Measurements from ENCODE around the gene RNFT2. TPM values are rescaled to one million over a fixed set of nuclear protein-coding genes. Genes with fewer than 3 reads are reported as not detected.

Gene RNFT2
- total RNA-seq, 1 donor from 2014 or later, result 1.0 TPM

GRCh38 chr12:116839287-116839830 is 101.2 kb downstream of the RNFT2 start:
- Histone ChIP-seq H3K27me3 (ENCODE audit: control insufficient read depth in 3 of 3, insufficient read depth in 3 of 3, low read length in 3 of 3) (no peaks in the 10 kb centered on the region), H3K4me1 (ENCODE audit: control insufficient read depth in 3 of 3, insufficient read depth in 3 of 3, low read length in 3 of 3) (no peaks in the 10 kb centered on the region), H3K9me3 (ENCODE audit: control insufficient read depth in 3 of 3, low read length in 3 of 3) (no peaks in the 10 kb centered on the region), H3K27ac (ENCODE audit: low read depth, low read length) (no peak overlapping the region), H3K9ac (ENCODE audit: low read depth in 1 of 3, low read length in 3 of 3) (no peak overlapping the region), H3K36me3 (ENCODE audit: control insufficient read depth in 3 of 3, insufficient read depth in 3 of 3, low read length in 3 of 3) (no peaks in the 10 kb centered on the region), H3K4me3 (ENCODE audit: low read length in 3 of 3) (no peak overlapping the region)

GRCh38 chr12:116843085-116843484 is 105.0 kb downstream of the RNFT2 start:
- H3K4me3 ChIP-seq (ENCODE audit: low read length in 3 of 3), result no peak overlapping the region
- no peak overlapping the region for H3K27ac ChIP-seq (ENCODE audit: low read depth, low read length)
- H3K9me3 ChIP-seq (ENCODE audit: control insufficient read depth in 3 of 3, low read length in 3 of 3), result no peaks in the 10 kb centered on the region
- H3K36me3 ChIP-seq (ENCODE audit: control insufficient read depth in 3 of 3, insufficient read depth in 3 of 3, low read length in 3 of 3), result no peaks in the 10 kb centered on the region
- no peak overlapping the region for H3K9ac ChIP-seq (ENCODE audit: low read depth in 1 of 3, low read length in 3 of 3)
- H3K4me1 ChIP-seq (ENCODE audit: control insufficient read depth in 3 of 3, insufficient read depth in 3 of 3, low read length in 3 of 3), result no peaks in the 10 kb centered on the region
- no peaks in the 10 kb centered on the region for H3K27me3 ChIP-seq (ENCODE audit: control insufficient read depth in 3 of 3, insufficient read depth in 3 of 3, low read length in 3 of 3)

- H3K9me3 ChIP-seq (ENCODE audit: control insufficient read depth in 3 of 3, low read length in 3 of 3), result no peaks in the 10 kb centered on the region
- no peak overlapping the region for H3K27ac ChIP-seq (ENCODE audit: low read depth, low read length)
- H3K27me3 ChIP-seq (ENCODE audit: control insufficient read depth in 3 of 3, insufficient read depth in 3 of 3, low read length in 3 of 3), result peaks cover 0 to 14% (median 8%) of the 10 kb centered on the region in 3 donors
- no peaks in the 10 kb centered on the region for H3K4me1 ChIP-seq (ENCODE audit: control insufficient read depth in 3 of 3, insufficient read depth in 3 of 3, low read length in 3 of 3)
- H3K4me3 ChIP-seq (ENCODE audit: low read length in 3 of 3), result no peak overlapping the region
- H3K36me3 ChIP-seq (ENCODE audit: control insufficient read depth in 3 of 3, insufficient read depth in 3 of 3, low read length in 3 of 3), result no peaks in the 10 kb centered on the region
- no peak overlapping the region for H3K9ac ChIP-seq (ENCODE audit: low read depth in 1 of 3, low read length in 3 of 3)
Observed at GRCh38 chr12:116849216-116849615, 111.1 kb downstream of the RNFT2 start.

- H3K27me3 ChIP-seq (ENCODE audit: control insufficient read depth in 3 of 3, insufficient read depth in 3 of 3, low read length in 3 of 3), result peaks cover 14 to 22% (median 14%) of the 10 kb centered on the region in 3 donors
Observed at GRCh38 chr12:116852303-116852702, 114.2 kb downstream of the RNFT2 start.

GRCh38 chr12:116853507-116853906 is 115.4 kb downstream of the RNFT2 start:
- Histone ChIP-seq H3K27me3 (ENCODE audit: control insufficient read depth in 3 of 3, insufficient read depth in 3 of 3, low read length in 3 of 3) (peaks cover 14 to 28% (median 19%) of the 10 kb centered on the region in 3 donors), H3K9me3 (ENCODE audit: control insufficient read depth in 3 of 3, low read length in 3 of 3) (no peaks in the 10 kb centered on the region), H3K27ac (ENCODE audit: low read depth, low read length) (no peak overlapping the region), H3K36me3 (ENCODE audit: control insufficient read depth in 3 of 3, insufficient read depth in 3 of 3, low read length in 3 of 3) (no peaks in the 10 kb centered on the region), H3K9ac (ENCODE audit: low read depth in 1 of 3, low read length in 3 of 3) (no peak overlapping the region), H3K4me3 (ENCODE audit: low read length in 3 of 3) (no peak overlapping the region), H3K4me1 (ENCODE audit: control insufficient read depth in 3 of 3, insufficient read depth in 3 of 3, low read length in 3 of 3) (no peaks in the 10 kb centered on the region)

More at GRCh38 chr12:116852303-116852702, 114.2 kb downstream of the RNFT2 start:
- Histone ChIP-seq H3K36me3 (ENCODE audit: control insufficient read depth in 3 of 3, insufficient read depth in 3 of 3, low read length in 3 of 3) (no peaks in the 10 kb centered on the region), H3K4me3 (ENCODE audit: low read length in 3 of 3) (no peak overlapping the region), H3K4me1 (ENCODE audit: control insufficient read depth in 3 of 3, insufficient read depth in 3 of 3, low read length in 3 of 3) (no peaks in the 10 kb centered on the region), H3K9me3 (ENCODE audit: control insufficient read depth in 3 of 3, low read length in 3 of 3) (no peaks in the 10 kb centered on the region), H3K9ac (ENCODE audit: low read depth in 1 of 3, low read length in 3 of 3) (no peak overlapping the region), H3K27ac (ENCODE audit: low read depth, low read length) (no peak overlapping the region)

- Histone ChIP-seq H3K36me3 (ENCODE audit: control insufficient read depth in 3 of 3, insufficient read depth in 3 of 3, low read length in 3 of 3) (no peaks in the 10 kb centered on the region), H3K9ac (ENCODE audit: low read depth in 1 of 3, low read length in 3 of 3) (no peak overlapping the region), H3K27ac (ENCODE audit: low read depth, low read length) (no peak overlapping the region), H3K4me3 (ENCODE audit: low read length in 3 of 3) (no peak overlapping the region), H3K27me3 (ENCODE audit: control insufficient read depth in 3 of 3, insufficient read depth in 3 of 3, low read length in 3 of 3) (peaks cover 14 to 34% (median 24%) of the 10 kb centered on the region in 3 donors), H3K9me3 (ENCODE audit: control insufficient read depth in 3 of 3, low read length in 3 of 3) (no peaks in the 10 kb centered on the region), H3K4me1 (ENCODE audit: control insufficient read depth in 3 of 3, insufficient read depth in 3 of 3, low read length in 3 of 3) (no peaks in the 10 kb centered on the region)
Observed at GRCh38 chr12:116855744-116856470, 117.8 kb downstream of the RNFT2 start.

GRCh38 chr12:116856729-116857128 is 118.6 kb downstream of the RNFT2 start:
- no peaks in the 10 kb centered on the region for H3K36me3 ChIP-seq (ENCODE audit: control insufficient read depth in 3 of 3, insufficient read depth in 3 of 3, low read length in 3 of 3)
- peaks cover 0 to 5% (median 0%) of the 10 kb centered on the region in 3 donors for H3K4me1 ChIP-seq (ENCODE audit: control insufficient read depth in 3 of 3, insufficient read depth in 3 of 3, low read length in 3 of 3)
- H3K9ac ChIP-seq (ENCODE audit: low read depth in 1 of 3, low read length in 3 of 3), result no peak overlapping the region
- no peak overlapping the region for H3K27ac ChIP-seq (ENCODE audit: low read depth, low read length)
- peaks cover 13 to 34% (median 24%) of the 10 kb centered on the region in 3 donors for H3K27me3 ChIP-seq (ENCODE audit: control insufficient read depth in 3 of 3, insufficient read depth in 3 of 3, low read length in 3 of 3)
- H3K4me3 ChIP-seq (ENCODE audit: low read length in 3 of 3), result no peak overlapping the region
- no peaks in the 10 kb centered on the region for H3K9me3 ChIP-seq (ENCODE audit: control insufficient read depth in 3 of 3, low read length in 3 of 3)

- no peak overlapping the region for H3K9ac ChIP-seq (ENCODE audit: low read depth in 1 of 3, low read length in 3 of 3)
- H3K27me3 ChIP-seq (ENCODE audit: control insufficient read depth in 3 of 3, insufficient read depth in 3 of 3, low read length in 3 of 3), result peaks cover 0 to 37% (median 27%) of the 10 kb centered on the region in 3 donors
- H3K4me3 ChIP-seq (ENCODE audit: low read length in 3 of 3), result no peak overlapping the region
- H3K36me3 ChIP-seq (ENCODE audit: control insufficient read depth in 3 of 3, insufficient read depth in 3 of 3, low read length in 3 of 3), result no peaks in the 10 kb centered on the region
- H3K4me1 ChIP-seq (ENCODE audit: control insufficient read depth in 3 of 3, insufficient read depth in 3 of 3, low read length in 3 of 3), result peaks cover 0 to 5% (median 0%) of the 10 kb centered on the region in 3 donors
- no peak overlapping the region for H3K27ac ChIP-seq (ENCODE audit: low read depth, low read length)
- H3K9me3 ChIP-seq (ENCODE audit: control insufficient read depth in 3 of 3, low read length in 3 of 3), result no peaks in the 10 kb centered on the region
Observed at GRCh38 chr12:116859079-116859478, 121.0 kb downstream of the RNFT2 start.

- Histone ChIP-seq H3K27ac (ENCODE audit: low read depth, low read length) (no peak overlapping the region), H3K9ac (ENCODE audit: low read depth in 1 of 3, low read length in 3 of 3) (no peak overlapping the region), H3K36me3 (ENCODE audit: control insufficient read depth in 3 of 3, insufficient read depth in 3 of 3, low read length in 3 of 3) (no peaks in the 10 kb centered on the region), H3K4me1 (ENCODE audit: control insufficient read depth in 3 of 3, insufficient read depth in 3 of 3, low read length in 3 of 3) (peaks cover 0 to 5% (median 0%) of the 10 kb centered on the region in 3 donors), H3K9me3 (ENCODE audit: control insufficient read depth in 3 of 3, low read length in 3 of 3) (no peaks in the 10 kb centered on the region), H3K4me3 (ENCODE audit: low read length in 3 of 3) (peak overlapping the region in 1 of 3 donors; percentile 8), H3K27me3 (ENCODE audit: control insufficient read depth in 3 of 3, insufficient read depth in 3 of 3, low read length in 3 of 3) (peaks cover 0 to 42% (median 30%) of the 10 kb centered on the region in 3 donors)
Observed at GRCh38 chr12:116860263-116860662, 122.1 kb downstream of the RNFT2 start.

GRCh38 chr12:116861320-116861719 is 123.2 kb downstream of the RNFT2 start:
- Histone ChIP-seq H3K27me3 (ENCODE audit: control insufficient read depth in 3 of 3, insufficient read depth in 3 of 3, low read length in 3 of 3) (peaks cover 0 to 38% (median 24%) of the 10 kb centered on the region in 3 donors), H3K4me3 (ENCODE audit: low read length in 3 of 3) (peak overlapping the region in 1 of 3 donors; percentile 15), H3K4me1 (ENCODE audit: control insufficient read depth in 3 of 3, insufficient read depth in 3 of 3, low read length in 3 of 3) (peaks cover 0 to 5% (median 0%) of the 10 kb centered on the region in 3 donors), H3K27ac (ENCODE audit: low read depth, low read length) (no peak overlapping the region), H3K36me3 (ENCODE audit: control insufficient read depth in 3 of 3, insufficient read depth in 3 of 3, low read length in 3 of 3) (no peaks in the 10 kb centered on the region), H3K9ac (ENCODE audit: low read depth in 1 of 3, low read length in 3 of 3) (no peak overlapping the region), H3K9me3 (ENCODE audit: control insufficient read depth in 3 of 3, low read length in 3 of 3) (no peaks in the 10 kb centered on the region)

All from skeletal muscle tissue (tissue), 4 donors.